ENCODE results near the gene PIGH.
A peak's percentile ranks its signal among the peaks of the same experiment; 100 is the strongest.

GRCh38 chr14:67622675-67623074 is 22.6 kb upstream of the PIGH start:
- no peak for TF ChIP-seq POLR2A (IDR thresholded peaks at IDR 0.05)
- no peak for TF ChIP-seq CTCF (IDR thresholded peaks at IDR 0.05)
- TF ChIP-seq POLR2AphosphoS5 (IDR thresholded peaks at IDR 0.05; ENCODE audit: insufficient read depth in 1 of 2, low read depth in 1 of 2): peak in 1 of 2 donors; percentile 30
